Measurements from ENCODE around the gene RPS21. TPM values are rescaled to one million over a fixed set of nuclear protein-coding genes. Genes with fewer than 3 reads are reported as not detected.

The RPS21 gene
- total and polyA plus RNA-seq, 2 of the 13 experiments (the other 11 are each of a cell fraction or from before 2014, with no cell fraction given), result 2,647 to 11,063 TPM

DNA sequence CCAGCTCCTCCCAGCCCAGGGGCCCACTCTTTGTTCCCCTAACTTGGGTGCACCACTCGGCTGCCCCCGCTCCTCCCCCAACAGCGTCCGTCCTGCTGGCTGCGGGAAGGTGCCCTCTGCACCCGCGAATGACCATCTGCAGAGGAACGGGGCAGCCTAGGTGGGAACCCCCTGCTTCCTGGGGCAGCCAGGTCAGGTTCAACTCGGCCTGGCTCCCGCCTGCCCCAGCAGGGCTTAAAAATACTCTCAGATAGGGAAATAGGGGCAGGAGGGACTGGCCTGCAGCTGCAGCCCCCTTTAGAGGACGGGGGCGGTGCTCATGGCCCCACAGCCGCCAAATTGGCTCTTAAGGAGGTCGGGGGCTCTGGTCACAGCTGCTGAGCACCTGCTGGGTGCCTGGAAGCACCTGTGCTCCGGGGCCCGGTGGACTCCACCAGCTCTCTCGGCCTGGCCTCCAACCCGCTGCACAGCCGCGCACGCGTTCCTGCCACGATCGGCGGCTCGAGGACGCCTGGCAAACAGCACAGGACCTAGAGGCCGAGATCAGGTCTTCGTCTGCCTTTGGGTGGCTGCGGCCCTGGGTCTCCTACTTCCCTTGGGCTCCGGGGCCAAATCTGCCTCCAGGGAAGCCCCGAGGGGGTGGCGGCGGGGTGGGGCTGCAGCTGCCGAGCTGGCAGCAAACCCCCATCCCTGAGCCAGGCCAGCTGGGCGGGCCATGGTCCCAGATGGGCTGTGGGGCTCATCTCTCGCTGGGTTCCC is 19.1 kb upstream of the RPS21 start (continued):
- TF ChIP-seq POGZ (CRISPR knock-in tag; IDR thresholded peaks at IDR 0.05) (no peak), CEBPG (CRISPR knock-in tag; IDR thresholded peaks at IDR 0.05) (no peak), ZNF615 (CRISPR knock-in tag; IDR thresholded peaks at IDR 0.05; ENCODE audit: borderline replicate concordance) (no peak), ZNF562 (CRISPR knock-in tag; IDR thresholded peaks at IDR 0.05; ENCODE audit: borderline replicate concordance) (no peak), ZFP36 (IDR thresholded peaks at IDR 0.05; ENCODE audit: borderline replicate concordance, low read depth, low read length, partially characterized antibody) (no peak), NFE2L2 (IDR thresholded peaks at IDR 0.05; ENCODE audit: low read length) (no peak), DNMT3B (CRISPR knock-in tag; conservative IDR thresholded peaks at IDR 0.05) (no peak), JUNB (CRISPR knock-in tag; IDR thresholded peaks at IDR 0.05; ENCODE audit: borderline replicate concordance) (no peak), MIER3 (CRISPR knock-in tag; IDR thresholded peaks at IDR 0.05; ENCODE audit: borderline replicate concordance) (no peak), ZNF670 (CRISPR knock-in tag; IDR thresholded peaks at IDR 0.05; ENCODE audit: borderline replicate concordance) (peak; percentile 93; the same call in 1 of the 2 replicates), ZNF138 (CRISPR knock-in tag; IDR thresholded peaks at IDR 0.05; ENCODE audit: low read depth) (no peak; the same call in 1 of the 2 replicates), AGO1 (IDR thresholded peaks at IDR 0.05; ENCODE audit: low read depth, low read length, poor library complexity, severe bottlenecking) (no peak), ZSCAN9 (CRISPR knock-in tag; IDR thresholded peaks at IDR 0.05; ENCODE audit: borderline replicate concordance) (peak; percentile 58; the same call in 1 of the 2 replicates), MLLT10 (CRISPR knock-in tag; IDR thresholded peaks at IDR 0.05) (no peak), RBM39 (IDR thresholded peaks at IDR 0.05; ENCODE audit: low read depth, low read length, poor library complexity, severe bottlenecking) (peak; percentile 88), HMG20A (CRISPR knock-in tag; IDR thresholded peaks at IDR 0.05; ENCODE audit: borderline replicate concordance) (no peak), POLR2A (IDR thresholded peaks at IDR 0.05; ENCODE audit: insufficient read depth in 1 of 2, low read depth in 2 of 2, low read length in 2 of 2) (peak in 1 of 2 experiments; percentile 74; a peak in 2 of 4 replicates), YEATS4 (CRISPR knock-in tag; IDR thresholded peaks at IDR 0.05; ENCODE audit: borderline replicate concordance) (peak; percentile 84), ZNF354B (CRISPR knock-in tag; IDR thresholded peaks at IDR 0.05) (no peak), SIX4 (CRISPR knock-in tag; IDR thresholded peaks at IDR 0.05) (peak; percentile 6; the same call in 1 of the 2 replicates), EHMT2 (IDR thresholded peaks at IDR 0.05; ENCODE audit: borderline replicate concordance, low read depth, low read length) (no peak), MEF2D (CRISPR knock-in tag; IDR thresholded peaks at IDR 0.05) (peak; percentile 65; the same call in 1 of the 2 replicates)
- TF ChIP-seq, protein P1, sequence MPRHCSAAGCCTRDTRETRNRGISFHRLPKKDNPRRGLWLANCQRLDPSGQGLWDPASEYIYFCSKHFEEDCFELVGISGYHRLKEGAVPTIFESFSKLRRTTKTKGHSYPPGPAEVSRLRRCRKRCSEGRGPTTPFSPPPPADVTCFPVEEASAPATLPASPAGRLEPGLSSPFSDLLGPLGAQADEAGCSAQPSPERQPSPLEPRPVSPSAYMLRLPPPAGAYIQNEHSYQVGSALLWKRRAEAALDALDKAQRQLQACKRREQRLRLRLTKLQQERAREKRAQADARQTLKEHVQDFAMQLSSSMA (CRISPR knock-in tag; IDR thresholded peaks at IDR 0.05), result peak; percentile 94; the same call in 1 of the 2 replicates
- TF ChIP-seq, protein P2, sequence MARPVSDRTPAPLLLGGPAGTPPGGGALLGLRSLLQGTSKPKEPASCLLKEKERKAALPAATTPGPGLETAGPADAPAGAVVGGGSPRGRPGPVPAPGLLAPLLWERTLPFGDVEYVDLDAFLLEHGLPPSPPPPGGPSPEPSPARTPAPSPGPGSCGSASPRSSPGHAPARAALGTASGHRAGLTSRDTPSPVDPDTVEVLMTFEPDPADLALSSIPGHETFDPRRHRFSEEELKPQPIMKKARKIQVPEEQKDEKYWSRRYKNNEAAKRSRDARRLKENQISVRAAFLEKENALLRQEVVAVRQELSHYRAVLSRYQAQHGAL (CRISPR knock-in tag; IDR thresholded peaks at IDR 0.05; ENCODE audit: not compliant biosample characterization), result peak; percentile 52
- TF ChIP-seq, protein P3, sequence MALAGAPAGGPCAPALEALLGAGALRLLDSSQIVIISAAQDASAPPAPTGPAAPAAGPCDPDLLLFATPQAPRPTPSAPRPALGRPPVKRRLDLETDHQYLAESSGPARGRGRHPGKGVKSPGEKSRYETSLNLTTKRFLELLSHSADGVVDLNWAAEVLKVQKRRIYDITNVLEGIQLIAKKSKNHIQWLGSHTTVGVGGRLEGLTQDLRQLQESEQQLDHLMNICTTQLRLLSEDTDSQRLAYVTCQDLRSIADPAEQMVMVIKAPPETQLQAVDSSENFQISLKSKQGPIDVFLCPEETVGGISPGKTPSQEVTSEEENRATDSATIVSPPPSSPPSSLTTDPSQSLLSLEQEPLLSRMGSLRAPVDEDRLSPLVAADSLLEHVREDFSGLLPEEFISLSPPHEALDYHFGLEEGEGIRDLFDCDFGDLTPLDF (CRISPR knock-in tag; IDR thresholded peaks at IDR 0.05), result no peak
- TF ChIP-seq, protein P4, sequence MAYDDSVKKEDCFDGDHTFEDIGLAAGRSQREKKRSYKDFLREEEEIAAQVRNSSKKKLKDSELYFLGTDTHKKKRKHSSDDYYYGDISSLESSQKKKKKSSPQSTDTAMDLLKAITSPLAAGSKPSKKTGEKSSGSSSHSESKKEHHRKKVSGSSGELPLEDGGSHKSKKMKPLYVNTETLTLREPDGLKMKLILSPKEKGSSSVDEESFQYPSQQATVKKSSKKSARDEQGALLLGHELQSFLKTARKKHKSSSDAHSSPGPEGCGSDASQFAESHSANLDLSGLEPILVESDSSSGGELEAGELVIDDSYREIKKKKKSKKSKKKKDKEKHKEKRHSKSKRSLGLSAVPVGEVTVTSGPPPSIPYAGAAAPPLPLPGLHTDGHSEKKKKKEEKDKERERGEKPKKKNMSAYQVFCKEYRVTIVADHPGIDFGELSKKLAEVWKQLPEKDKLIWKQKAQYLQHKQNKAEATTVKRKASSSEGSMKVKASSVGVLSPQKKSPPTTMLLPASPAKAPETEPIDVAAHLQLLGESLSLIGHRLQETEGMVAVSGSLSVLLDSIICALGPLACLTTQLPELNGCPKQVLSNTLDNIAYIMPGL (CRISPR knock-in tag; IDR thresholded peaks at IDR 0.05; ENCODE audit: borderline replicate concordance in 1 of 2, low read depth in 1 of 2), result peak; percentile 16 to 82; a peak in 3 of 4 replicates

All from HepG2 (cell line).